NCI-H1436 treated with DMSO at 0.1 percent for 48 hours (cell line): ENCODE results near the gene PDE7B.

Experiments
- DNase-seq: peaks from one replicate; lab custom pipeline; 2025; lab: John Stamatoyannopoulos, UW

The PDE7B gene

GRCh38 chr6:135936606-135937005 lies 85.1 kb downstream of the PDE7B start:
- no peak for DNase-seq

DNA sequence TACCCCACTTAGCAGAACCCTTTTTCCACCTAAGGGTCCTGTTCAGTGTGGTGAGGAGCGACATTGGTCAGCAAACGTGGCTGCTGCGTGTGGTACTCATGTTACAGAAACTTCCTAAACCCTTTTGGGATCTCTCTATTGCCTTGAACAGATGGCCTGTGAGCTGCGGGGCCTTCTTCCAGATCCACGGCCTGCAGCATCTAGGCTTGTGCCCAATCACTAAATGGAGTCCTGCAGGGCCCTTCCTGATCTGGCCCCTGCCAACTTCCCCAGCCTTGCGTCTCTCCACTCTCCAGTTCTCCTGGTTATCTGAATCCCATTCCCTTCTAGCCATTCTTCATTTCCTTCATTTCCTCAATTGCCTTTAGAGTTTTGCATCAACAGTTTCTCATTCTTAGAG lies 85.6 kb downstream of the PDE7B start:
- DNase-seq, result no peak

GRCh38 chr6:135938576-135939207 lies 87.2 kb downstream of the PDE7B start:
- no peak for DNase-seq

DNA sequence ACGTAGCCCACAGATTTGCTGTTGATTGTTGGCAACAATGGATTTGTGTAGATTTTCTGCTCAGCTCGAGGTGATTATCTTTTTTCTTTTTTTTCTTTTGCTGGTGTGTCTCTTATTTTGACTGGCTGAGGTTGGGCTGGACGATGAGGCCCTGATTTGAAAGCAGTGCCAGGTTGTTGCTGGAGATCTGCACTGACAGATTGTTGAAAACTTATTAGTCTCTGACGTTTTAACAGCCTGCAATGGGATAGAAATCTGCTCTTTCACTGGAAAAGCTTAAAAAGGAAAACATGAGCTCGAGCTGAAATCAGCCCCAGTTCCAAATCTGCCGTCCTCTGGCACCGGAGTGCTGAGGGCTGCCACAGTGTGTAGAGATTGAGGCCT lies 87.7 kb downstream of the PDE7B start:
- DNase-seq, result no peak

DNA sequence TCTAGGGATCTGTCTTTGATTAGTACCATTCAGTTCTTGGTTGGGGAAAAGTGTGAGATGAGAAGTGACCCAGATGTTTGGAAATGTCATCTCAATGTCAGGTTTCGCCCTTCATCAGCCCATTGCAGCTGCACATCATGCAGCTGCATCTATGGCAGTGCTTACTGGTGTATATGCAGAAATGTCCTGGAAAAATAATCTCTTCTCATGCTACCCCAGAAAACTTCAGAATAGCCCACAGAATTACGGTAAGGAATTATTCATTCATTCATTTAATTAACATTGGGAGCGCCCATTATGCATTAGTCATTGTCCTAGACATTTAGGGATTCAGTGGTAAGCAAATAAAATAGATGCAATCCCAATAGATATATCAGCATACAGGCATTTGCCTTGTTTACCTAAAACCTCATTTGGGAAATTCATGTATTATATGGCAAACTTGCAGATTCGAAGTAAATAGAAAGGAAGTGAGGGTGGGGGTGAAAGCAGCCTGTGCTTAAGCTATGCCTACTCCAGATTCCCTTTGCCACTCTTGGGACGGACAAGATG lies 89.2 kb downstream of the PDE7B start:
- DNase-seq, result no peak

DNA sequence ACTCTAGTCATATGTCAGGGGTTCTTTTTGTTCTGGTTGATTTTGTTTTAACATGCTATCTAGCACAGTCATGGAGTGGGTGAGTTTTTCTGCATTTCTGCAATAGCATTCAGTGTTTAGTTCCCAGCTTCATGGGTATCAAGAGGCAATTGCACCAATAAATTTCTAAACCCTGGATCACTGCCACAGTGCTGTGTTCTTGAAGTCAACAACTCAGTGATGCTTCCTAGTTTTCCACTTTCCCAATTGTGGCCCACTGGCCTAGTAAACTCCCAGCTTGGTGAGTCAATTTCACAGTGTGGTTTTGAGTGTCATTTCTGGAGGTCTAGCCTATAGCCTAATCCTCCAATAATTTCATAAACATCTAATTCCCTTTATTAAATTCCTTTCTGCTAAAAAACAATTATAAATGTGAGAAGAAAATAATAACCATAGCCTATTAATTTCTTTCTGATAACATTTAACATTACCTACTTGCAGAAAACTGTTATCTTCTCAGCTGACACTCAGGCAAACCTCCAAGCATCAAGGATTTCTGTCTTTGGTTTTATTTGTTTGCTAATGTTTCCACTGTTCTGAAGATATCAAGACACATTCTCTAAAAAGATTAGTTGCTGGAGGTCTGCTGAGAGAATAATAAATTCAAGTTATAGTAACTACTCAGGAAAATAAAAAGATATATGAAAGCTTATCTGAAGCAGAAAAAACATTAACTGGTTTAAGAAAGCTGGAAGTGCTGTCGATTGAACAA lies 89.9 kb downstream of the PDE7B start:
- DNase-seq, result no peak

- no peak for DNase-seq
Measured at GRCh38 chr6:135944120-135944519, 92.6 kb downstream of the PDE7B start.

- DNase-seq, result no peak
Measured at GRCh38 chr6:135946674-135947073, 95.2 kb downstream of the PDE7B start.

DNA sequence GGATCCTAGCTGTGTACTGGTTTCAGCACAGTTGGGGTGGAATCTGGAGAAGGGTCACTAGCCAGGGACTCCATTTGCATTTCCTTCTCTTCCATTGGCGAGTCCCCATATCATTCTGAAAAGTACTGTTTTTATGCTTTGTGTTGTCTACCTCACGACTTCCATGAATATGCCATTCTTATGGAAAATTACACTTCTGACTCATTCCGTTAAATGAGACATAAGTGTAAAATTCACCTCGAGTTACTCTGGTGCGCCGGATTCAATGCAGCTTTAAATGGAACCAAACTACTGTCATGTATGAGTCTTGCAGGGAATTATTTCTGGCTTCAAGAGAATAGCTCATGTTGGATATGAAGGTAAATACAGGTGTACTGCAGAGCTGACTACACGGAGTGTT lies 99.2 kb downstream of the PDE7B start:
- no peak for DNase-seq

- DNase-seq, result no peak
Measured at GRCh38 chr6:135951169-135951568, 99.7 kb downstream of the PDE7B start.

DNA sequence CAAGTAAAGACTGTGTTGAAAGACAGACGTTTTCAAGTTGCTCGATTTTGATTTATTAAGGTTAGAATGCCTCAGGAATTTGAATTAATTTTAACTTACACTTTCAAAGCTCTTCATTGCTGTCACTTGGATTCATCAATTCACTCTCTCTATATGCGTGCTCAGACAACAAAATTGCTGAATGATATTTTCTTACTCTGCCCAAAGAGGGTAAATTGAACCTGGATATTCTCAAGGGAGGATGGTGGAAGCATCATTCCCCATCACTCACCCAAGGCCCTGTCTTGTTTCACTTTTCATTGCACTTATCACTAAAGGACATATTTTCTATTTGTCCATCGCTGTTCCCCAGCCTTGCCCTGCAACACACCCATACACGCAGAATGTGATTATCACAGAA lies 102.3 kb downstream of the PDE7B start:
- DNase-seq, result no peak

GRCh38 chr6:135955099-135955498 lies 103.6 kb downstream of the PDE7B start:
- DNase-seq, result no peak

- DNase-seq, result no peak
Measured at GRCh38 chr6:135962731-135963130, 111.2 kb downstream of the PDE7B start.

GRCh38 chr6:135970750-135971149 lies 119.2 kb downstream of the PDE7B start:
- DNase-seq, result no peak

DNA sequence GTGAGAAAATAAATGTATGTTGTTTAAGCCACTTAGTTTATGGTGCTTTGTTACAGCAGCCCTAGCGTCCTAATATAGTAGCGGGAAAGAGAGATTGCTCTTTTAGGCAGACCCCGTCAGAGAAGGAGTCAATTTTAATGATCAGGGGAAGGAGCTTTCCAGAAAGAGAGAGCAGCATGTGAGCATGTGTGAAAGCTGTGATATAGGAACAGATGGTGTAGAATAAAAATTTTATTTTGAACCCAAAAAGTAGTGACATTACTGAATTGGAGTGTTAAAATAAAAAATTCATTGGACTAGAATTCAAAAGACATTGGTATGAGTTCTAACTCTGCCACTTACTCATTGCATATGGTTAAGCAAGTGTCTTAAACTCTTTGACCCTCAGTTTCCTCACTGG lies 119.8 kb downstream of the PDE7B start:
- no peak for DNase-seq

DNA sequence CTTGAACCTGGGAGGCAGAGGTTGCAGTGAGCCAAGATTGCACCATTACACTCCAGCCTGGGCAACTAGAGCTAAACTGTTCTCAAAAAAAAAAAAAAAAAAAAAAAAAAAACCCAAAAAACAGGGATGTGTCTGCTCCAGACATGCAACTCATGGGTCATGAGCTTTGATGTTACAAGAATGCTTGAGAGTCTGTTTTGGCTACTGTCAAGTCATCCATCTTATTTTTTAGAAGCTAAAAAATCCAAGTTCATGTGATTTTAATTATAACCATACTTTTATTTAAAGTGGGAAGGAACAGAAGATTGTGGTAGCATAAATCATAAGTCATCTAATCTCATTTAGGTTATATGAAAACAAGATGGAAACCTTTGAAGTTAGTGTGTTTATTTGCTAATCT lies 120.6 kb downstream of the PDE7B start:
- DNase-seq, result no peak

DNA sequence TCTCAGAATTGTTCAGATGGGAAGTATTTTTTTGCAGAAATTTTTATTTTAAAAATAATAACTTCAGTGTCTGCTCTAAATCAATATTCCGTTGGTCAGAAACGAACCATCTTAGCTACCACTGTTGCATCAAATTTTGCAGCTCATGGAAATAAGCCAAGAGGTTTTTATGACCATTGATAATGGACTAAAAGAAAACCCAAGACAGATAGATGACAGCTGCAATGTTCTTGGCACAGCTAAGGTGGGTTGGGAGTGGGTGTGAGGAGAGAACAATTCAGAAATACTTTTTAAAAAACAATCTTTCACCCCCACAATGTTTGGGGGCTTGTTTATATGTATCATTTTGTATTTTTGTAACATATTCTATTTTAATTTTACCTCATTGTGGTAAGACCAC lies 121.1 kb downstream of the PDE7B start:
- no peak for DNase-seq

- DNase-seq, result no peak
Measured at GRCh38 chr6:135974426-135974825, 122.9 kb downstream of the PDE7B start.

- no peak for DNase-seq
Measured at GRCh38 chr6:135976585-135976984, 125.1 kb downstream of the PDE7B start.

DNA sequence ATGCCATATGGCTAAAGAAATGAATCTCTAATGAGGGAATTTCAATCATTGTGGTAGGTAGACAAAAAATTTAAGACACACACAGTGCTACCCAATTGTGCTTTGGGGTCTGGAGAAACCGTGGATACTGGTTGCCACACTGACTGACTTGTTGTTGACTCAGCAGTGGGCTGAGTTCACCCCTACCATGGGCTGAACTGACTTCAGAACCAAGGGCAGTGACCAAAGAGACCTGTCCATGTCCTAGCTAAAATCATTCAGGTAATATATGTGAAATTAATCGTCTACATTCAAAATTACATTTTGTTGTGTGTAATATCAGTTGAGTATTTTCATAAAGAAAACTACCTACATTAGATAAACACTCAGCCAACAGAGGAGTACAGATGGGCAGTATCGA lies 131.6 kb downstream of the PDE7B start:
- no peak for DNase-seq

- DNase-seq, result no peak
Measured at GRCh38 chr6:135983718-135984343, 132.3 kb downstream of the PDE7B start.

DNA sequence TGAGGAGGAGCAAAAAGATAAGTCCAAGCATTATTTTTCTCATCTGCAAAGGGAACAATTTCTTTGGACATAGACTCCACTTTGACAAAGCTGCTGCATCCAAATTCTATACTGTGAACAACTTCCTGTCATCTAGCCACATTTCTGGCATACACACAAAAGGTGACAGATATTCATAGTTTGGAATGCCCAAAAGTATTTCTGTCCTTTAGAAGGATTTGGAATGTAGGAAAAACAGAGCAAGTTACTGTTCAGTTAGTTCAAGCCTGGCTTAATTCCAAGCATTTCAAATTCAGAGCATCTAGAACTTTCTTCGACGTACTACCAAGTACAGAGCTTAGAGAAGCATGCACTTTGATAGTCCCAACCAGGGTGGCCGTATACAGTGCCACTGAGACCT lies 134.0 kb downstream of the PDE7B start:
- no peak for DNase-seq

DNA sequence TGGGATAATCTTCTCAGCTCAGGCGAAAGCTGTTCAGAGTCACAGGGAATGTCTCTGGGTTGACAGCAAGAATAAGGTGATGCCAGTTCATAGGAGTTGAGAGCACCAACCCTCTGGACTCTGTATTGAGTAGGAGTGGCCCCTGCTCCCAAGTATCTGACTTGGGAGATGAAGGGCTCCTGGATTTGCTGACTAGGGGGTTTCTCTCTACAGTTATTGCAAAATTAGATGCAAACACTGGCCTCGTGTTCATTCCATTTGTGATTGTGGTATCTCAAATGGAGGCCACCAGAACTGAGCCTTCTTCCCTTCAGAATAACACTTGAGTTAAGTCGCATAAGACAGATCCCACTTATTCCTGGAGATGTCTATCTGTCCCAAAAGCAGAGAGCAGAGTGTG lies 135.7 kb downstream of the PDE7B start:
- no peak for DNase-seq
